CD4-positive, alpha-beta T cell treated with Interferon gamma for 1 hour (primary cell): ENCODE data around the gene FGF14.

Experiments
- DNase-seq: peaks from one replicate; pipeline ENCODE4 v3.0.0-alpha.2; 2020

FGF14 gene

GRCh38 chr13:102361113-102361512, 40.7 kb downstream of the FGF14 start:
- DNase-seq = no peak

GRCh38 chr13:102359264-102359663, 42.6 kb downstream of the FGF14 start:
- DNase-seq = no peak

DNA sequence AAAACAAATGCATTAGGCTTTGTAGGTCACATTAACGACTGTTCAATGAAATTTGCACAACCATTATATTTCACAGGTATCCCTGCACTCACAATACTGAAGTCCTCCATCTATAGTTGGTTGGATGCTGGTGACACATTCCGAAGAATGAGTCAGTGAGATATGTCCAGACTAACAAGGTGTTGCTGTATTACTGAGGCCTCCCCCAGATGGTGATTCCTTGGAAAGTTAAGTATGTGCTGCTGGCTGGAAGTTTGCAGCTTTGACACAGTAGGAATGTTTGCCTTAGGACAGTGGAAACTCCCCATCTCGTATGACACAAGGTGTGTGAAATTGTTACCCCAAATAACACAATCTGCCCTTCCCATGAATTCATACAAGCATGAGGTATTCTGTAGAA, 46.6 kb downstream of the FGF14 start:
- DNase-seq = no peak

GRCh38 chr13:102354011-102354410, 47.8 kb downstream of the FGF14 start:
- DNase-seq = no peak

DNA sequence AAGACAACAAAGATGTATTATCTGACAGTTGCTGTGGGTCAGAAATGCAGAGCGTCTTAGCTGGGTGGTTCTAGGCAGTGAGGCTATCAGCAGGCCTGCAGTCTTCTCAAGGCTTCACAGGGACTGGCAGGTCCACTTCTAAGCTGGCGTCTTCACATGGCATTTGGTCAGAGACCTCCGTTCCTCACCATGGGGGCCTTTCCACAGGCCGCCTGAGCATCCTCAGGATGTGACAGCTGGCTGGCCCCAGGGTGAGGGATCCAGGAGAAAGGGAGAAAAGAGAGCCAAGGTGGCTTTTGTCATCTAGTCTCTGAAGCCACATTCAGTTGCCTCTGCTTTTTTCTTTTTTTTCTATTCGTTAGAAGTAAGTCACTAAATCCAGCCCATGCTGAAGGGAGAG, 50.3 kb downstream of the FGF14 start:
- no peak for DNase-seq

- no peak for DNase-seq
Measured at GRCh38 chr13:102347490-102347889, 54.4 kb downstream of the FGF14 start.

- no peak for DNase-seq
Measured at GRCh38 chr13:102346769-102347168, 55.1 kb downstream of the FGF14 start.

DNA sequence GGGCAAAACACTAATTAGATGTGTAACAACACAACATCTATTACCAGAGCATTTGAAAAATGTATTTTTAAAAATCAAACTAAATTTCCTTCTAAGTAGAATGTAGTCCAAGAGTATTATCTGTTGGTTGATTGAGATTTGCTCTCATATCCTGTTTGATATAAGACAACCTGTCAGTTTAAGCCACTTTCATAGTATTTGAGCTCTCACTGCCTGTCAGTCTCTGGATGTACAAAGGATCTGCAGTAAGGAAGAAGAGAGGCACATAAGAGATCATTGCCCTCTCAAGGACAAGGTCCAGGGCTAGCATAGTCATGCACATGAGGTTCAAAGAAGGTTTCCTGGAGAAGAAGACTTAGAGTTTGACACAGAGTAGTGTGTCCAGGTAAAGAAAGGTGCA, 57.4 kb downstream of the FGF14 start:
- no peak for DNase-seq

GRCh38 chr13:102333320-102334198, 68.3 kb downstream of the FGF14 start:
- no peak for DNase-seq

DNA sequence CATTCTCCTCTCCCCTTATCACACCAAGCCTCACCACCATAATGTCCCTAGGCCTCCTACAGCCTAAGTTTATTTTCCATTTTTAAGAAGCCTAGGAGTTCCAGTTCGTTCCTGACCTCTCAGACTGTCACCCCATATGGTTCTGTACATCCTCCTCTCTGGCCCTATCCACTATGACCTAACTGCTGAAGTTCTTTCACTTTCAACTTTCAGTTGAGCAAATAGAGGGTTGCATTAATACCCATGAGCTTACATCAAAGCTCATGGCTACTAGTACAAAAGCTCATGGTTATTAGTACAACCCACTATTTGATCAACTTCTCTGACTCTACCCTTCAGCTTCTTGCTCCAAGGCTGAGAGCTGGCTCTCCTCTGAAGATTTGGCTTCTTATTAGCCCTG, 72.9 kb downstream of the FGF14 start:
- DNase-seq = no peak

DNA sequence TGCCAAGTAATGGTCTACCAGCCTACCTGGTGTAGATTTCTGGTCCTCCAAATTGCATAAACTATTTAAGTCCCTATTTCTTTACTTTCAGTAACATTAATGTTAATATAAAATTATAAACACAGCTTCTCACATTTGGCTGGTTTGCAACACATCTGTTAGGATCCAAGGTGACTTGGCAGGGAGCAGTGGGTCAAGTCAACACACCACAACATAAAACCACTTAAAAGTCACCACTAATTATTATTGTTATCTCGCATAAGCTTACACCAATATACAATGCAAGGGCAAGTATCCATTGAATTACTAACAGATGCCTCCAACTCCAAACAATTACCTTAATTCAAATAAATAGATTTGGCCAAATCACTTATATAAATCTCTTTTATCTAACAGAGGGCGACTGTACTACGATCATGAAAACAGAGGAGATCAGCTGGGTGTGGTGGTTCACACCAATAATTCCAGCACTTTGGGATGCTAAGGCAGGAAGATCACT, 74.7 kb downstream of the FGF14 start:
- DNase-seq = no peak

DNA sequence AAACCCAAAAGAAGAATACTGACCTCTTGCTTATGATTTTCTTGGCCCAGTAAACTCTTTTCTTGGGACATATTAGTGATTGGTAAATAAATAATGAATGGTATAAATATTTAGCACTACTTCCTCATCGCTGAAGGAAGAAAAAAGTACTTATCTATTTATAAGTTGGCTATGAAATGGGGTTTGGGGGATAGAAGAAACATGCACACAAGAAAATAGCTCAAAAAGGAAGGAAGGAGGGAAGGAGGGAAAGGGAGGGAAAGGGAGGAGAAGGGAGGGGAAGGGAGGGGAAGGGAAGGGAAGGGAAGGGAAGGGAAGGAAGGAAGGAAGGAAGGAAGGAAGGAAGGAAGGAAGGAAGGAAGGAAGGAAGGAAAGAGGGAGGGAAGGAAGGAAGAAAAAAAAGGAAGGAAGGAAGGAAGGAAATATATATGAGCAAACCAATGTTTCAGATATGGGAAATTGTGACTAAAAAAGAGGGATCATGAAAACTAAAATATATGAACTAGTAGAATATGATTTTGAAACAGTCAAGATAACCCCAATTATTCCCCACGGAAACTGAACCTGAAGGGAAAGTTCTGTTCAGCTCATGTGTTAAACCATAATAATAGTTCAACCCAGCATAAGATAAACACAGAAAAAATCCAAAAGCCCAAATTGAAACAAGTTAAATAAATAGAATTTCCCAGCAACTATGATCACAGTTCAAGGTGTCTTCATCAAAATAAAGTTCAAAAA, 75.3 kb downstream of the FGF14 start:
- DNase-seq = no peak

GRCh38 chr13:102325321-102325720, 76.5 kb downstream of the FGF14 start:
- no peak for DNase-seq

GRCh38 chr13:102323505-102323904, 78.3 kb downstream of the FGF14 start:
- no peak for DNase-seq

GRCh38 chr13:102323012-102323411, 78.8 kb downstream of the FGF14 start:
- DNase-seq = no peak

DNA sequence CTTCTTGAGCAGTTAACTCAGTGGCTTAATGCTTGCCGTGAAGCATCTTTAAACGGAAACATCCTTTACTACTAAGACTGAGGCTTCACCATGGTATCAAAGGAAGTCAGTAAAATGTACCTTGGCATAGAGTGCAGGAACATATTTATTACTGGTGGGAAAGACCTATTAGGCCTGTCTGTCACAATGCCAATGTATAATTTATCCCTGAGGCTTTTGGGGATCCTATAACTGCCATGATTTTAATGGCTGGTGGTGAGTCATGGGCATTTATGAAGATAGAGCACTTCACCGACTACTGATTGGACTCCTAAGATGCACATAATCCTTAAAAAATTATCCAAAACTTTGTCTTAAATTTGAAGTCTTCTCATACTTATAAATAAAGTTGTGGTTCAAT, 79.6 kb downstream of the FGF14 start:
- DNase-seq = no peak

GRCh38 chr13:102318233-102318632, 83.6 kb downstream of the FGF14 start:
- DNase-seq = no peak

DNA sequence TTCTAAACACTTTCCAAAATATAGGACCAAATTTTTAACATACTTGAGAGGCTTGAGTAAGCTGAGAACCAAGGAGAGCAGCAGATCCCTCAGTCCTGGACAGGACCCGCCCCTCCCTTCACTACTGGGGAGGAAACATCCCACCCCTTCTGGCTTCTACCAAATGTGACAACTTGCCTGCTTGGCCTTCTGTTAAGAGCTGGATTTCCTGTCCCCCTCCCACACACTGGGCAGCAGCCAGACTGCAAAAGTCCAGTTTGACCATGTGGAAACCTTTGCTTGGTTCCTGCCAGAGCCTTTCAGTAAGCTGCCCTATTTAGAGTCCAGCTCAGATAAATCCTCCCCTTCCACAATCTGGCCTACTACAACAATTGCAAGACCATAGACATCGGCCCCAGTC, 84.3 kb downstream of the FGF14 start:
- no peak for DNase-seq

DNA sequence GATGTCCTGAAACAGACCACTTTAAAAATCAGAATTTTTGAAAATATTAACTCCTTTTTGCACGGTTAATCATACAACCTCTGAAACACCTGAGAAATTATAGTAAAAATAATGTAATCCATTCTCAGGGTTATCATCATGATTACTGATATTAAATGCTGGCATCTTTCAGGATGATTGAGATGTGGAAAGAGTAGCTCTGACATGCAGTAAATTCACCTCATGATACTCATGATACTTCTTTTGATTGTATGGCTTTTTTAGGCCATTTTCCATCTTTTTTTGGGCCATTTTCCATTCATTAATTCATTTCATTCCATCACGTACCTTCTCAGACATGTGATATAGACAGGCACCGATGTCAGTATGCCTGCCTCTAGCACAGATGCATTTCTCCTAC, 85.1 kb downstream of the FGF14 start:
- DNase-seq = no peak

DNA sequence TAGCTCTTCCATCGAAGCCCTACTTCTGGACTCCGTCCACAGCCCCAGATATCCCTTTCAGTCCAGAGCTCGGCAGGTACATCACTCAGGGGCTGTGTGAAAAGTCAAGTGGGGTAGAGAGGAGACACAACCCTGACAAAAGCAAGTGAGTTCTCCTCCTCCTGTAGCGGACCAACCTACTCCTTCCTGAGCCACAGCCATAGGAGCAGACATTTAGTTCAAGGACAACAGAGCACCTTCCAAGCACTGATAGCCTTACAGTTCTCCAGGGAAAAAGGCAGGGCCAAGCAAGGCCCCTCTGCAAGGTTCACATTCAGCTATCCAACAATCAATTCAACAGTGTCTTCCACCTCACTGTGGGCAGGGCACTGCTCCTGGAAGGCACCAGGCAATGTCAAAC, 89.0 kb downstream of the FGF14 start:
- no peak for DNase-seq

GRCh38 chr13:102311901-102312300, 89.9 kb downstream of the FGF14 start:
- no peak for DNase-seq

- DNase-seq = no peak
Measured at GRCh38 chr13:102311419-102311796, 90.4 kb downstream of the FGF14 start.

DNA sequence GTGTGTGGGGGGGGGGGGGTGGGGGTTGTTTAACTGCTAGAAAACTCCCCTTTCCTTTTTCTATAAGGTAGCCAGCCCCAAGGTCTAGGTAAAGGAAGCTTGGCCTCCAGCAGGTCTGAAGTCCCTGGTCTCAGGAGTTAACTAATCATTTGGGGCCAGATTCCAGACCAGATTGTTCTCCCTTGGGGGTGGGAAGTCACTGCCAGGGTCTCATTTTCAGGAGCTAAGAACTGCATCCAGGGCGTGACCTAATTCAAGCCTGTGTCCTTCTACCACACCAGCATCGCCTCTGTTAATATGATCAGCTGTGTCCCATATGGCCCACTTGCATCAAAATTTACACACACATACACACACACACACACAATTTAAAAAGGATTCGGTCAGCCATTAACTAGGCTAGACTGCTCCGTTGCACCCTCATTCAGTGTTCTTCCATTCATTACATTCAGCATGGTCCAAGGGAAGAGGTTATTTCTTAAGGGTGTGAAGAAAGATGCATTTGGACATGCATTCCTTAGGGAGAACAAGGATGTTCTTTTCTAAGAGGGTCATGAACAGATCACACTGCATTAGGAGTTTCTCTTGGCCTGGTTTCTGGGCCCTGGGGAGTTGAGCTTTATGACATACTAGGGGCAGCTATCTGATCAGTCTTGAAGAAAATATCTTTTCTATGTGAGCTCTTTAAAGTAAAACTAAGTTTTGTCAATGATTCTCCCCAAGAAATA, 91.0 kb downstream of the FGF14 start:
- no peak for DNase-seq

DNA sequence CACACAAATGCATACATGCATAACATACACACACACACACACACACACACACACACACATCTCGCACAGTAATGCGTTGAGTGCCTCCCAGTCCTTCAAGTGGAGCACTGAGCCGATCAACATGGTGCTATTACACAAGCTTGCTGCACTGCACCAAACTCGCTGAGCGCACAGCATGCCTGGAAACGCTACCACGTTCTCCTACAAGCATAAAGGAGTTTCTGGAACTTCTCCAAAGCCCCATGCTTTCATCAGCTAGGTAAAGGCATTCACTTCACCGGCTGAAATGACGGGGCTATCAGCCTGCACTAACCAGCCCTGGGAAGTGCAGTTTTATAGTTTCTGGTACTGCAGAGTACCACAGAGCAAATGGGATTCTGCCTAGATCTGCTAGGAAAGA, 92.7 kb downstream of the FGF14 start:
- DNase-seq = no peak
